MM.1S (cell line): ENCODE data around the gene VPS8.

ENCODE experiments used
- CTCF ChIP-seq: fragments of 300-600 bp; sonication (generic); IDR thresholded peaks from 2 replicates; pipeline ENCODE4 v1.5.1; 2016; ENCODE audit warnings: antibody characterized with exemption, low read length, mixed read lengths
- EZH2phosphoT487 ChIP-seq: fragments of 300-600 bp; sonication (generic); IDR thresholded peaks from 2 replicates; pipeline ENCODE4 v1.6.1; 2018; ENCODE audit warnings: antibody characterized with exemption, low read length

DNA sequence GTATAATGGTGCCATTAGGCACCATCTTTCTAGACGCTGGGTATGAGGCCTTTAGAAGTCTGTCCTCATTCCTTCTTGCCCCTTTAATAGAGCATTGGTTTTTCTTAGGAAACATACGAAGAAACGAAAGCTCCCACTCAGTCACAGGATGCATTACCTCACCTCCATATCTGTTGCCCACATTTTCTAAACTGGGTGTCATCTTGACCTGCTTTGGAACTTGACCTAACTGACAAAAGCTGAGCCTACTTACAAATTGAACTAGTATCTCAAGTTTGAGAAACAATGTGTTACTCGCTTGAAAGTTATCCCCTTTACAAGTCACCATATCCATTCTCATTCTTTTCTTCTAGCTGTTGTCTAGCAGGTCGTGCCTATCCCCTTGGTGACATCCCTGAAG is 102.7 kb downstream of the VPS8 start:
- TF ChIP-seq CTCF (no peak), EZH2phosphoT487 (no peak)
